ENCODE measurements around the gene TBCD. TPM values are rescaled to one million over a fixed set of nuclear protein-coding genes. Genes with fewer than 3 reads are reported as not detected.
A peak's percentile ranks its signal among the peaks of the same experiment; 100 is the strongest.

The TBCD gene
- total and polyA plus RNA-seq, 12 donors, result 41.3 to 107 (median 52.4) TPM

DNA sequence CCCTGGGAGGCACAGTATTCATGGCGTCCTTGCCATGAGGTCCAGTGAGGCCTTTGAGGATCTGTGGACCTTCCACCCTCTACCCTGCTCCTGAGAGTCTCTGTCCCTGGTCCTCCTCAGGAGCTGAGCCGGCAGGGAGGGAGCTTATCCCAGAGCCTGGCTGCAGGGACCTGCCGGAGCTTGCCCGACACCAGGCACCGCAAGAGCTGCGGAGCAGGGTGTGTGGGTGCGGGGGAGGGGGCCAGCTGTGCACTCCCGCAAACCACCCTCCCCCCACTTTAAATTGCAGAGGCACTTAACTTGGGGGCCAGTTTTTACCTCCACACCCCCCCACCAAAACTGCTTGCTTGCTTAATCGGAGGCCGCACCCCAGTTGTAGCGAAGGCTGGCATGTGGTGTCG is 88.6 kb downstream of the TBCD start:
- no peak overlapping the region for H3K27ac ChIP-seq
- no peaks in the 10 kb centered on the region for H3K9me3 ChIP-seq
- intact Hi-C loops (cut with DNase I), result loop anchor here in 1 of 10 donors (5.0 to 10.0 kb wide), 2 partner anchors 33 to 56 kb away; no protein-coding TSS in a partner anchor
- no peak overlapping the region for H3K4me3 ChIP-seq
- peaks cover 0 to 4% (median 0%) of the 10 kb centered on the region in 9 donors for H3K36me3 ChIP-seq
- 91 to 94% methylated on average over 12 of the region's 12 CpGs for WGBS, 2 donors
- no peak for ATAC-seq
- H3K4me1 ChIP-seq, result peaks cover 7 to 38% (median 31%) of the 10 kb centered on the region in 9 donors
- H3K27me3 ChIP-seq, result no peaks in the 10 kb centered on the region
- DNase-seq, result no peak
- TF ChIP-seq, protein P1, sequence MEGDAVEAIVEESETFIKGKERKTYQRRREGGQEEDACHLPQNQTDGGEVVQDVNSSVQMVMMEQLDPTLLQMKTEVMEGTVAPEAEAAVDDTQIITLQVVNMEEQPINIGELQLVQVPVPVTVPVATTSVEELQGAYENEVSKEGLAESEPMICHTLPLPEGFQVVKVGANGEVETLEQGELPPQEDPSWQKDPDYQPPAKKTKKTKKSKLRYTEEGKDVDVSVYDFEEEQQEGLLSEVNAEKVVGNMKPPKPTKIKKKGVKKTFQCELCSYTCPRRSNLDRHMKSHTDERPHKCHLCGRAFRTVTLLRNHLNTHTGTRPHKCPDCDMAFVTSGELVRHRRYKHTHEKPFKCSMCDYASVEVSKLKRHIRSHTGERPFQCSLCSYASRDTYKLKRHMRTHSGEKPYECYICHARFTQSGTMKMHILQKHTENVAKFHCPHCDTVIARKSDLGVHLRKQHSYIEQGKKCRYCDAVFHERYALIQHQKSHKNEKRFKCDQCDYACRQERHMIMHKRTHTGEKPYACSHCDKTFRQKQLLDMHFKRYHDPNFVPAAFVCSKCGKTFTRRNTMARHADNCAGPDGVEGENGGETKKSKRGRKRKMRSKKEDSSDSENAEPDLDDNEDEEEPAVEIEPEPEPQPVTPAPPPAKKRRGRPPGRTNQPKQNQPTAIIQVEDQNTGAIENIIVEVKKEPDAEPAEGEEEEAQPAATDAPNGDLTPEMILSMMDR (IDR thresholded peaks at IDR 0.05), result no peak

DNA sequence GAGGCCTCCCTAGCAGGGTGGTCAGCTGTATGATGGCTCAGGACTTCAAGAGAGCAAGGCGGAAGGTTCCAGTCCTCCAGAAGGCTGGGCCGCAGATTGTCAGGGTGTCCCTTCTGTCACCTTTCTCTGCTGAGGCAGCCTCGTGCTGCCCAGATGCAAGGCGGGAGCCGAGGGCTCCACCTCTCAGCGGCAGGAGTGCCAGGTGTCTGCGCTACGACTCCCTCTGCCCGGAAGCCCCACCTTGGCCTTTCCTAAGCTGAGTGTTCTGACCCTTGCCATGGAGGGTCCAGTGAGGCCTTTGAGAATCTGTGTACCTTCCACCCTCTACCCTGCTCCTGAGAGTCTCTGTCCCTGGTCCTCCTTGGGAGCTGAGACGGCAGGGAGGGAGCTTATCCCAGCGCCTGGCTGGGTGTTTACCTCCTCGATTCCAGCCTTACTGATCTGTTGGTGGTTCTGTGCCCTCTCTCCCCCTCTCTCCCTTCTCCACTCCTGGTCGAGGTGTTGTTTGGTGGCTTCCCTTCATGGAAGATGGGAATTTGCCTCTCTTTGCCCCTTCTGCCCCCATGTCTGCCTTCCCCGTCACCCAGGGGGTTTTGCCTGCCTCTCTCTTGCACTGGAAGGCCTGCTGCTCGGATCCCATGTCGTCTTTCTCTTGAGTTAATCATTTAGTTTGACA is 90.2 kb downstream of the TBCD start:
- no peaks in the 10 kb centered on the region for H3K9me3 ChIP-seq
- H3K27ac ChIP-seq, result no peak overlapping the region
- 90 to 93% methylated on average over 16 of the region's 16 CpGs for WGBS, 2 donors
- H3K4me3 ChIP-seq, result no peak overlapping the region
- H3K36me3 ChIP-seq, result peaks cover 0 to 4% (median 0%) of the 10 kb centered on the region in 9 donors
- DNase-seq, result no peak
- TF ChIP-seq, protein P1 (IDR thresholded peaks at IDR 0.05), result no peak
- intact Hi-C loops (cut with DNase I), result loop anchor here in 1 of 10 donors (5.0 to 10.0 kb wide), 2 partner anchors 35 to 57 kb away; no protein-coding TSS in a partner anchor
- peaks cover 7 to 37% (median 24%) of the 10 kb centered on the region in 9 donors for H3K4me1 ChIP-seq
- H3K27me3 ChIP-seq, result no peaks in the 10 kb centered on the region
- ATAC-seq, result no peak

DNA sequence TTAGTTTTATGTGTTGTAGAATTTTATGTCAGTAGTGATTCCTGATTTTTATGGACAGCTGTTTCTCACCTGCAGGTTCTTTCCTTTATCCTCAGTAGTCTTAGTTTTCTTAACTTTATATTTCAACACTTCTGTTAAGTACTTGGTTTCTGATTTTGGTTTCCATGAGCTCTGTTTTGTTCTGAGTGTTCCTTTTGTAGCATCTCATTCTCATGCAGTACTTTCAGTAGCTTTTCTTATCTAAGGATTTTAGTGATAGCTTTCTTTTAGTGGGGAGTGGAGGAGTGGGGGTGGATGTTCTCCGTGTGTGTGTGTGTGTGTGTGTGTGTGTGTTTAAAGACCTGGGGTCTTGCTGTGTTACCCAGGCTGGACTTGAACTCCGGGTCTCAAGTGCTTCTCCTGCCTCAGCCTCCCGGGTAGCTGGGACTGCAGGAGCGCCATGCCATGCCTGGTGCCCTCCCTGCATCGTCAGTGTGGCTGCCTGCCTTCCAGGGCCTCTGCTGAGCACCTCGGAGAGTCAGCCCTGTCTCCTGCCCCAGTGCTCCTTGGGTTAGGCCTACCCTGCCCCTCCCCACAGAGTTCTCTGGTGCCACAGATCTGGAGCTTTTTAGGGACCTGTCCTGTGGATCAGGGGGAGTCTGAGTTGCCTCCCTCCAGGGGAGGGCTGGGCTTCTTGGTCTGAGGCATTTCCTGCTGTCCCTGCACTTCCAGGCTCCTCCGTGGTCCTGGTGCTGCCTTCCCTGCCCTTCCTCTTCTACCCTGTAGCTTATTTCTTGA is 92.2 kb downstream of the TBCD start:
- peak overlapping the region in 2 of 10 donors; percentile 52 to 56 for H3K4me3 ChIP-seq
- TF ChIP-seq, protein P1 (IDR thresholded peaks at IDR 0.05), result no peak
- WGBS, 2 donors, result 65 to 73% methylated on average over 7 of the region's 7 CpGs
- DNase-seq (no peak), ATAC-seq (peak in 6 of 8 donors; percentile 6 to 39 (median 14))
- peaks cover 0 to 4% (median 0%) of the 10 kb centered on the region in 9 donors for H3K36me3 ChIP-seq
- H3K27me3 ChIP-seq, result no peaks in the 10 kb centered on the region
- intact Hi-C loops (cut with DNase I), result loop anchor here in 3 of 10 donors (2.0 to 10.0 kb wide), 4 partner anchors 37 to 61 kb away; no protein-coding TSS in a partner anchor
- H3K27ac ChIP-seq, result peak overlapping the region; percentile 45 to 89 (median 78)
- peaks cover 0 to 34% (median 8%) of the 10 kb centered on the region in 9 donors for H3K4me1 ChIP-seq
- no peaks in the 10 kb centered on the region for H3K9me3 ChIP-seq

DNA sequence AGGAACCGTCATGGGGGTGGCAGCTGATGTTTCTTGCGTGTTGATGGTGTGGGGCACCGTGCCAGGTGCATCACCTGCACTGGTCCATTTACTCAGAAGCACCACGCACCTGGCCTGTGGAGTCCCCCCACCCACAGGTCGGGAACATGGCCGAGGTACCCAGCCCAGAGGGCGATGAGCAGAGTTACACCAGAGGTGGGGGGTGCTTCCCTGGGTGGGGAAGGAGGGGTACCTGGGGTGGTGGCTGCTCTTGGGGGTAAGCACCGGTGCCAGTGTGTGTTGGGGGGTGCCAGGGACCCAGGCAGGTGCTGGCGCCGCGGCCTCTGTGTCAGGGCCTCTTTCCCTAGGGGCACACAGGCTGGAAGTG is 92.9 kb downstream of the TBCD start:
- no peaks in the 10 kb centered on the region for H3K9me3 ChIP-seq
- peak overlapping the region; percentile 45 to 89 (median 78) for H3K27ac ChIP-seq
- H3K4me3 ChIP-seq, result peak overlapping the region in 6 of 10 donors; percentile 6 to 58 (median 38)
- peak in 1 of 8 donors; percentile 0 for ATAC-seq
- peaks cover 0 to 3% (median 0%) of the 10 kb centered on the region in 9 donors for H3K36me3 ChIP-seq
- intact Hi-C loops (cut with DNase I), result loop anchor here in 4 of 10 donors (1.0 to 10.0 kb wide), 6 partner anchors 14 to 62 kb away; no protein-coding TSS in a partner anchor
- H3K27me3 ChIP-seq, result no peaks in the 10 kb centered on the region
- TF ChIP-seq, protein P1 (IDR thresholded peaks at IDR 0.05), result no peak
- H3K4me1 ChIP-seq, result peaks cover 0 to 34% (median 12%) of the 10 kb centered on the region in 9 donors
- WGBS, 2 donors, result 64 to 73% methylated on average over 11 of the region's 11 CpGs
- no peak for DNase-seq
